Esophagus (tissue), 2 donors: ENCODE results near the gene CHRNA4. TPM values are rescaled to one million over a fixed set of nuclear protein-coding genes. Genes with fewer than 3 reads are reported as not detected.

Experiments used
- H3K27ac ChIP-seq, 2 donors: one replicate each; pipeline ENCODE4 v1.5.1; 2013; ENCODE audit warnings: low read depth in 2 of 2, mild to moderate bottlenecking in 2 of 2, inconsistent platforms in 1 of 2, low read length in 1 of 2, moderate library complexity in 1 of 2
- H3K27me3 ChIP-seq, 2 donors: one replicate each; pipeline ENCODE4 v1.6.1; 2013; ENCODE audit warnings: low read length in 2 of 2, control low read depth in 1 of 2, mild to moderate bottlenecking in 1 of 2; ENCODE audit not compliant: insufficient read depth in 2 of 2, control insufficient read depth in 1 of 2
- H3K36me3 ChIP-seq, 2 donors: one replicate each; pipeline ENCODE4 v1.6.1; 2013; ENCODE audit warnings: low read length in 1 of 2; ENCODE audit not compliant: control insufficient read depth in 2 of 2, insufficient read depth in 2 of 2
- H3K4me1 ChIP-seq, 2 donors: one replicate each; pipeline ENCODE4 v1.6.1; 2013; ENCODE audit warnings: low read length in 1 of 2; ENCODE audit not compliant: control insufficient read depth in 2 of 2, insufficient read depth in 2 of 2
- H3K4me3 ChIP-seq, 2 donors: one replicate each; pipeline ENCODE4 v1.5.1; 2013; ENCODE audit warnings: low read length in 2 of 2, mild to moderate bottlenecking in 2 of 2, low read depth in 1 of 2, moderate library complexity in 1 of 2
- H3K9me3 ChIP-seq, 2 donors: one replicate each; pipeline ENCODE4 v1.6.1; 2013; ENCODE audit warnings: mild to moderate bottlenecking in 2 of 2, low read depth in 1 of 2, low read length in 1 of 2, moderate library complexity in 1 of 2; ENCODE audit not compliant: control insufficient read depth in 2 of 2, insufficient read depth in 1 of 2
- WGBS, 2 donors: extraction: QIAGEN DNeasy Blood & Tissue Kit; methylation state at CpG; one replicate each; pipeline ENCODE4 v1.1.7; 2013; 5-methylcytosine and 5-hydroxymethylcytosine counted together
- polyA plus RNA-seq, 2 donors: library from polyadenylated mRNA; stranded (reverse); fragments of 200-250 nt; gene quantifications; one replicate each; pipeline ENCODE4 v1.2.3, GENCODE V29; 2013
- donor health status: healthy with polysubstance abuse.
- donor health status: Bipolar disorder and iron deficiency.

The CHRNA4 gene
- polyA plus RNA-seq, 2 donors, result 0.02 TPM; not detected in 1

- no peak overlapping the region for H3K4me3 ChIP-seq
- H3K4me1 ChIP-seq, result no peaks in the 10 kb centered on the region
- no peaks in the 10 kb centered on the region for H3K36me3 ChIP-seq
- no peaks in the 10 kb centered on the region for H3K27me3 ChIP-seq
- 60 to 61% methylated on average over 5 of the region's 5 CpGs for WGBS, 2 donors
- no peaks in the 10 kb centered on the region for H3K9me3 ChIP-seq
- no peak overlapping the region for H3K27ac ChIP-seq
Observed at GRCh38 chr20:63303095-63303666, 58.0 kb downstream of the CHRNA4 start.

GRCh38 chr20:63301671-63302070, 59.5 kb downstream of the CHRNA4 start:
- no peaks in the 10 kb centered on the region for H3K9me3 ChIP-seq
- H3K27me3 ChIP-seq, result no peaks in the 10 kb centered on the region
- no peak overlapping the region for H3K27ac ChIP-seq
- no peaks in the 10 kb centered on the region for H3K36me3 ChIP-seq
- no peak overlapping the region for H3K4me3 ChIP-seq
- 95 to 98% methylated on average over 1 of the region's 1 CpG for WGBS, 2 donors
- H3K4me1 ChIP-seq, result no peaks in the 10 kb centered on the region

GRCh38 chr20:63298731-63299312, 62.3 kb downstream of the CHRNA4 start:
- no peaks in the 10 kb centered on the region for H3K27me3 ChIP-seq
- no peaks in the 10 kb centered on the region for H3K36me3 ChIP-seq
- no peaks in the 10 kb centered on the region for H3K9me3 ChIP-seq
- no peaks in the 10 kb centered on the region for H3K4me1 ChIP-seq
- no peak overlapping the region for H3K27ac ChIP-seq
- no peak overlapping the region for H3K4me3 ChIP-seq
- 86 to 88% methylated on average over 17 of the region's 17 CpGs for WGBS, 2 donors

- Histone ChIP-seq H3K27me3 (no peaks in the 10 kb centered on the region), H3K9me3 (no peaks in the 10 kb centered on the region)
- 75 to 80% methylated on average over 16 of the region's 16 CpGs for WGBS, 2 donors
Observed at GRCh38 chr20:63297796-63298572, 63.2 kb downstream of the CHRNA4 start.

GRCh38 chr20:63297371-63297781, 63.8 kb downstream of the CHRNA4 start:
- no peaks in the 10 kb centered on the region for H3K27me3 ChIP-seq
- WGBS, 2 donors, result 55 to 58% methylated on average over 11 of the region's 11 CpGs

More at GRCh38 chr20:63297796-63298572, 63.2 kb downstream of the CHRNA4 start:
- Histone ChIP-seq H3K27ac (no peak overlapping the region), H3K4me3 (no peak overlapping the region), H3K36me3 (no peaks in the 10 kb centered on the region), H3K4me1 (no peaks in the 10 kb centered on the region)

GRCh38 chr20:63296531-63297299, 64.4 kb downstream of the CHRNA4 start:
- H3K4me1 ChIP-seq, result no peaks in the 10 kb centered on the region
- no peaks in the 10 kb centered on the region for H3K9me3 ChIP-seq
- H3K27ac ChIP-seq, result no peak overlapping the region
- WGBS, 2 donors, result 28 to 29% methylated on average over 18 of the region's 18 CpGs
- H3K4me3 ChIP-seq, result no peak overlapping the region
- H3K27me3 ChIP-seq, result no peaks in the 10 kb centered on the region
- H3K36me3 ChIP-seq, result no peaks in the 10 kb centered on the region

More at GRCh38 chr20:63297371-63297781, 63.8 kb downstream of the CHRNA4 start:
- Histone ChIP-seq H3K9me3 (no peaks in the 10 kb centered on the region), H3K4me3 (no peak overlapping the region), H3K36me3 (no peaks in the 10 kb centered on the region), H3K27ac (no peak overlapping the region), H3K4me1 (no peaks in the 10 kb centered on the region)

GRCh38 chr20:63295846-63296245, 65.3 kb downstream of the CHRNA4 start:
- H3K36me3 ChIP-seq, result no peaks in the 10 kb centered on the region
- 13 to 16% methylated on average over 20 of the region's 20 CpGs for WGBS, 2 donors
- no peaks in the 10 kb centered on the region for H3K4me1 ChIP-seq
- H3K4me3 ChIP-seq, result no peak overlapping the region
- H3K9me3 ChIP-seq, result no peaks in the 10 kb centered on the region
- H3K27ac ChIP-seq, result no peak overlapping the region
- no peaks in the 10 kb centered on the region for H3K27me3 ChIP-seq

GRCh38 chr20:63295422-63295821, 65.7 kb downstream of the CHRNA4 start:
- Histone ChIP-seq H3K27me3 (no peaks in the 10 kb centered on the region), H3K4me1 (peaks cover 0 to under 1% of the 10 kb centered on the region in 2 donors), H3K9me3 (no peaks in the 10 kb centered on the region), H3K36me3 (no peaks in the 10 kb centered on the region), H3K27ac (no peak overlapping the region), H3K4me3 (no peak overlapping the region)
- 18 to 21% methylated on average over 17 of the region's 17 CpGs for WGBS, 2 donors

GRCh38 chr20:63295018-63295417, 66.1 kb downstream of the CHRNA4 start:
- 27 to 28% methylated on average over 18 to 19 of the region's 19 CpGs for whole genome bisulfite sequencing, 2 donors

More at GRCh38 chr20:63295018-63295417, 66.1 kb downstream of the CHRNA4 start:
- Histone ChIP-seq H3K27me3 (no peaks in the 10 kb centered on the region), H3K4me1 (peaks cover 0 to 2% of the 10 kb centered on the region in 2 donors), H3K4me3 (no peak overlapping the region), H3K27ac (no peak overlapping the region), H3K36me3 (no peaks in the 10 kb centered on the region), H3K9me3 (no peaks in the 10 kb centered on the region)
